Choroid plexus epithelial cell (primary cell): Measurements from ENCODE around the gene BCO1.

Source experiments
- DNase-seq: peaks from one replicate; pipeline ENCODE4 v3.0.0-alpha.2; 2010; ENCODE audit warnings: low read depth
- H3K4me3 ChIP-seq: 2 replicates; pipeline ENCODE4 v1.5.1; 2011; ENCODE audit warnings: low read depth, mild to moderate bottlenecking, control low read depth, low read length, moderate library complexity
- CTCF ChIP-seq: conservative IDR thresholded peaks from 2 replicates; pipeline ENCODE4 v1.5.1; 2011; ENCODE audit warnings: low read depth, mild to moderate bottlenecking, control low read depth, inconsistent platforms, low read length, moderate library complexity

The BCO1 gene

GRCh38 chr16:81268509-81268908 is 30.0 kb downstream of the BCO1 start:
- DNase-seq, result no peak
- no peak for TF ChIP-seq CTCF
- H3K4me3 ChIP-seq, result no peak overlapping the region

GRCh38 chr16:81273223-81273950 is 34.9 kb downstream of the BCO1 start:
- no peak for DNase-seq
- TF ChIP-seq CTCF, result no peak
- no peak overlapping the region for H3K4me3 ChIP-seq

GRCh38 chr16:81275064-81275532 is 36.6 kb downstream of the BCO1 start:
- no peak overlapping the region for H3K4me3 ChIP-seq
- no peak for TF ChIP-seq CTCF
- no peak for DNase-seq

GRCh38 chr16:81275795-81276194 is 37.3 kb downstream of the BCO1 start:
- H3K4me3 ChIP-seq, result no peak overlapping the region
- no peak for DNase-seq
- no peak for TF ChIP-seq CTCF

- no peak overlapping the region for H3K4me3 ChIP-seq
- DNase-seq, result no peak
- TF ChIP-seq CTCF, result no peak
Observed at GRCh38 chr16:81276323-81276722, 37.8 kb downstream of the BCO1 start.

GRCh38 chr16:81277541-81278080 is 39.1 kb downstream of the BCO1 start:
- TF ChIP-seq CTCF, result no peak
- H3K4me3 ChIP-seq, result no peak overlapping the region
- DNase-seq, result no peak

GRCh38 chr16:81278526-81278925 is 40.0 kb downstream of the BCO1 start:
- no peak for DNase-seq
- H3K4me3 ChIP-seq, result no peak overlapping the region
- no peak for TF ChIP-seq CTCF
